ENCODE data around the gene MUCL3.

Gene MUCL3

DNA sequence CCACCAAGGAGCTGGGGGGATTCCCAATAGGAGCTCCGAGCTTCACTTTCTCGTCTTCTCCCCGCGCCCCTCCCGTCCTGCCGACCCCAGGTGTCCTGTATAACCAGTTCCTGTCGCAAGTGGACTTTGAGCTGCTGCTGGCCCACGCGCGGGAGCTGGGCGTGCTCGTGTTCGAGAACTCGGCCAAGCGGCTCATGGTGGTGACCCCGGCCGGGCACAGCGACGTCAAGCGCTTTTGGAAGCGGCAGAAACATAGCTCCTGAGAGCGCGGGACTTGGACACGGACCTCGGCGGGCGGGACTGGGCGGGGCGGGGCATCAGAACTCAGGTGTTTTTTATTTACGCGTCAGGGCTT lies 27.1 kb upstream of the MUCL3 start:
- TF ChIP-seq BACH2 (CRISPR knock-in tag; IDR thresholded peaks at IDR 0.05; ENCODE audit: borderline replicate concordance) (no peak), ZFP30 (CRISPR knock-in tag; IDR thresholded peaks at IDR 0.05) (no peak), RARB (CRISPR knock-in tag; IDR thresholded peaks at IDR 0.05) (no peak), GLIS3 (CRISPR knock-in tag; IDR thresholded peaks at IDR 0.05) (no peak), ARNTL (CRISPR knock-in tag; IDR thresholded peaks at IDR 0.05; ENCODE audit: borderline replicate concordance, low read depth) (no peak), ZC3H10 (CRISPR knock-in tag; IDR thresholded peaks at IDR 0.05) (no peak), ZFP3 (CRISPR knock-in tag; IDR thresholded peaks at IDR 0.05) (no peak), TCF4 (CRISPR knock-in tag; IDR thresholded peaks at IDR 0.05; ENCODE audit: borderline replicate concordance) (no peak), ZNF8 (CRISPR knock-in tag; IDR thresholded peaks at IDR 0.05) (no peak), ZNF70 (CRISPR knock-in tag; IDR thresholded peaks at IDR 0.05) (no peak), CSDC2 (CRISPR knock-in tag; IDR thresholded peaks at IDR 0.05) (no peak), ZNF565 (CRISPR knock-in tag; conservative IDR thresholded peaks at IDR 0.05; ENCODE audit: low read depth) (no peak), PPARA (CRISPR knock-in tag; IDR thresholded peaks at IDR 0.05; ENCODE audit: borderline replicate concordance) (no peak), OSR1 (CRISPR knock-in tag; IDR thresholded peaks at IDR 0.05) (no peak), ISL1 (CRISPR knock-in tag; IDR thresholded peaks at IDR 0.05) (no peak)
- TF ChIP-seq, protein P1, sequence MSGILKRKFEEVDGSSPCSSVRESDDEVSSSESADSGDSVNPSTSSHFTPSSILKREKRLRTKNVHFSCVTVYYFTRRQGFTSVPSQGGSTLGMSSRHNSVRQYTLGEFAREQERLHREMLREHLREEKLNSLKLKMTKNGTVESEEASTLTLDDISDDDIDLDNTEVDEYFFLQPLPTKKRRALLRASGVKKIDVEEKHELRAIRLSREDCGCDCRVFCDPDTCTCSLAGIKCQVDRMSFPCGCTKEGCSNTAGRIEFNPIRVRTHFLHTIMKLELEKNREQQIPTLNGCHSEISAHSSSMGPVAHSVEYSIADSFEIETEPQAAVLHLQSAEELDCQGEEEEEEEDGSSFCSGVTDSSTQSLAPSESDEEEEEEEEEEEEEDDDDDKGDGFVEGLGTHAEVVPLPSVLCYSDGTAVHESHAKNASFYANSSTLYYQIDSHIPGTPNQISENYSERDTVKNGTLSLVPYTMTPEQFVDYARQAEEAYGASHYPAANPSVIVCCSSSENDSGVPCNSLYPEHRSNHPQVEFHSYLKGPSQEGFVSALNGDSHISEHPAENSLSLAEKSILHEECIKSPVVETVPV (CRISPR knock-in tag; IDR thresholded peaks at IDR 0.05) = no peak
- TF ChIP-seq, protein P2, sequence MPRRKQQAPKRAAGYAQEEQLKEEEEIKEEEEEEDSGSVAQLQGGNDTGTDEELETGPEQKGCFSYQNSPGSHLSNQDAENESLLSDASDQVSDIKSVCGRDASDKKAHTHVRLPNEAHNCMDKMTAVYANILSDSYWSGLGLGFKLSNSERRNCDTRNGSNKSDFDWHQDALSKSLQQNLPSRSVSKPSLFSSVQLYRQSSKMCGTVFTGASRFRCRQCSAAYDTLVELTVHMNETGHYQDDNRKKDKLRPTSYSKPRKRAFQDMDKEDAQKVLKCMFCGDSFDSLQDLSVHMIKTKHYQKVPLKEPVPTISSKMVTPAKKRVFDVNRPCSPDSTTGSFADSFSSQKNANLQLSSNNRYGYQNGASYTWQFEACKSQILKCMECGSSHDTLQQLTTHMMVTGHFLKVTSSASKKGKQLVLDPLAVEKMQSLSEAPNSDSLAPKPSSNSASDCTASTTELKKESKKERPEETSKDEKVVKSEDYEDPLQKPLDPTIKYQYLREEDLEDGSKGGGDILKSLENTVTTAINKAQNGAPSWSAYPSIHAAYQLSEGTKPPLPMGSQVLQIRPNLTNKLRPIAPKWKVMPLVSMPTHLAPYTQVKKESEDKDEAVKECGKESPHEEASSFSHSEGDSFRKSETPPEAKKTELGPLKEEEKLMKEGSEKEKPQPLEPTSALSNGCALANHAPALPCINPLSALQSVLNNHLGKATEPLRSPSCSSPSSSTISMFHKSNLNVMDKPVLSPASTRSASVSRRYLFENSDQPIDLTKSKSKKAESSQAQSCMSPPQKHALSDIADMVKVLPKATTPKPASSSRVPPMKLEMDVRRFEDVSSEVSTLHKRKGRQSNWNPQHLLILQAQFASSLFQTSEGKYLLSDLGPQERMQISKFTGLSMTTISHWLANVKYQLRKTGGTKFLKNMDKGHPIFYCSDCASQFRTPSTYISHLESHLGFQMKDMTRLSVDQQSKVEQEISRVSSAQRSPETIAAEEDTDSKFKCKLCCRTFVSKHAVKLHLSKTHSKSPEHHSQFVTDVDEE (CRISPR knock-in tag; IDR thresholded peaks at IDR 0.05) = no peak
- TF ChIP-seq, protein P3, sequence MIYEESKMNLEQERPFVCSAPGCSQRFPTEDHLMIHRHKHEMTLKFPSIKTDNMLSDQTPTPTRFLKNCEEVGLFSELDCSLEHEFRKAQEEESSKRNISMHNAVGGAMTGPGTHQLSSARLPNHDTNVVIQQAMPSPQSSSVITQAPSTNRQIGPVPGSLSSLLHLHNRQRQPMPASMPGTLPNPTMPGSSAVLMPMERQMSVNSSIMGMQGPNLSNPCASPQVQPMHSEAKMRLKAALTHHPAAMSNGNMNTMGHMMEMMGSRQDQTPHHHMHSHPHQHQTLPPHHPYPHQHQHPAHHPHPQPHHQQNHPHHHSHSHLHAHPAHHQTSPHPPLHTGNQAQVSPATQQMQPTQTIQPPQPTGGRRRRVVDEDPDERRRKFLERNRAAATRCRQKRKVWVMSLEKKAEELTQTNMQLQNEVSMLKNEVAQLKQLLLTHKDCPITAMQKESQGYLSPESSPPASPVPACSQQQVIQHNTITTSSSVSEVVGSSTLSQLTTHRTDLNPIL (CRISPR knock-in tag; IDR thresholded peaks at IDR 0.05; ENCODE audit: low read depth) = no peak
- TF ChIP-seq, protein P4, sequence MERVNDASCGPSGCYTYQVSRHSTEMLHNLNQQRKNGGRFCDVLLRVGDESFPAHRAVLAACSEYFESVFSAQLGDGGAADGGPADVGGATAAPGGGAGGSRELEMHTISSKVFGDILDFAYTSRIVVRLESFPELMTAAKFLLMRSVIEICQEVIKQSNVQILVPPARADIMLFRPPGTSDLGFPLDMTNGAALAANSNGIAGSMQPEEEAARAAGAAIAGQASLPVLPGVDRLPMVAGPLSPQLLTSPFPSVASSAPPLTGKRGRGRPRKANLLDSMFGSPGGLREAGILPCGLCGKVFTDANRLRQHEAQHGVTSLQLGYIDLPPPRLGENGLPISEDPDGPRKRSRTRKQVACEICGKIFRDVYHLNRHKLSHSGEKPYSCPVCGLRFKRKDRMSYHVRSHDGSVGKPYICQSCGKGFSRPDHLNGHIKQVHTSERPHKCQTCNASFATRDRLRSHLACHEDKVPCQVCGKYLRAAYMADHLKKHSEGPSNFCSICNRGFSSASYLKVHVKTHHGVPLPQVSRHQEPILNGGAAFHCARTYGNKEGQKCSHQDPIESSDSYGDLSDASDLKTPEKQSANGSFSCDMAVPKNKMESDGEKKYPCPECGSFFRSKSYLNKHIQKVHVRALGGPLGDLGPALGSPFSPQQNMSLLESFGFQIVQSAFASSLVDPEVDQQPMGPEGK (CRISPR knock-in tag; IDR thresholded peaks at IDR 0.05; ENCODE audit: borderline replicate concordance) = no peak
- TF ChIP-seq, protein P5, sequence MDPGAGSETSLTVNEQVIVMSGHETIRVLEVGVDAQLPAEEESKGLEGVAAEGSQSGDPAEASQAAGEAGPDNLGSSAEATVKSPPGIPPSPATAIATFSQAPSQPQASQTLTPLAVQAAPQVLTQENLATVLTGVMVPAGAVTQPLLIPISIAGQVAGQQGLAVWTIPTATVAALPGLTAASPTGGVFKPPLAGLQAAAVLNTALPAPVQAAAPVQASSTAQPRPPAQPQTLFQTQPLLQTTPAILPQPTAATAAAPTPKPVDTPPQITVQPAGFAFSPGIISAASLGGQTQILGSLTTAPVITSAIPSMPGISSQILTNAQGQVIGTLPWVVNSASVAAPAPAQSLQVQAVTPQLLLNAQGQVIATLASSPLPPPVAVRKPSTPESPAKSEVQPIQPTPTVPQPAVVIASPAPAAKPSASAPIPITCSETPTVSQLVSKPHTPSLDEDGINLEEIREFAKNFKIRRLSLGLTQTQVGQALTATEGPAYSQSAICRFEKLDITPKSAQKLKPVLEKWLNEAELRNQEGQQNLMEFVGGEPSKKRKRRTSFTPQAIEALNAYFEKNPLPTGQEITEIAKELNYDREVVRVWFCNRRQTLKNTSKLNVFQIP (CRISPR knock-in tag; IDR thresholded peaks at IDR 0.05; ENCODE audit: borderline replicate concordance, low read depth) = no peak
- ATAC-seq = no peak

DNA sequence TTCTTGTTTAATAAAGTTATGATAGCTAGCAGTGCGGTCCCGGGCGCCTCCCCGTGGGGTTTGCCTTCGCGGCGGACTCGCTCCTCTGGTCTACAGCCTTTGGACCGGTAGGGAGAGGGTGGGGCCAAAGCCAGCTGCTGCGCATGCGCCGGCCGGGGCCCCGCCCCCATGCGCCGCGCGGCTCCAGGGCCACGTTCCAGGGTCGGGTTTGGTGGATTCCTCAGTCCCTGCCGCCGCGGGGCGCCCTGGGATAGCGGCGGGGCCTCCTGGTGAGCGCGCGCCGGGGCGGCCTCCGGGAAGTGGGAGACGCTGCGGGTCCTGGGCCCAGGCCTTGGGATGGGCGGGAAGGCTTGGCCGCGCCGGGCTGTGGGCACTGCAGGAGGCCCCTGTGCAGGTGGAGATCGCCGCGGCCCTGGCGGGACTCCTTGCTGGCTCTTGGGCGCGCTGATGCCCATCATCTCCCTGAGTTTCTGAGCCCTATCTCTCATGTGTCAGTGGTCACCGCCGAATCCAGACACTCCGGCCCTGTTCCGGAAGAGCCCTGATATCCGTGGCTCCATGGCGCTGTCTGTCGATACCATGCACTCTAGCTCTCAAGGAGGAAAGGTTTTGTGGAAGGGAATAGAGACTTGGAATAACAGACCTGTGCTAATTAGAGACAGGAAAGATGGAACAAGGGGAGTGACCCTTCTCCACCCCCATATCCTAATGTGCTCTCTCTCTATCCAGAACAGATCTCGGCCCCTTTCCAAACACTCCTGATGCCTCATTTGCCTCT lies 26.5 kb upstream of the MUCL3 start, which contains the start of gene VARS2:
TSS of gene VARS2 (plus strand) at position 163 of the 778 bp plus-strand sequence. CDS start at position 762, 599 bp downstream.
- TF ChIP-seq, protein P2 (CRISPR knock-in tag; IDR thresholded peaks at IDR 0.05) = peak; percentile 55; the same call in 1 of the 2 replicates
- no peak for TF ChIP-seq ARNTL (CRISPR knock-in tag; IDR thresholded peaks at IDR 0.05; ENCODE audit: borderline replicate concordance, low read depth)
- TF ChIP-seq CSDC2 (CRISPR knock-in tag; IDR thresholded peaks at IDR 0.05) = no peak
- TF ChIP-seq, protein P4 (CRISPR knock-in tag; IDR thresholded peaks at IDR 0.05; ENCODE audit: borderline replicate concordance) = no peak
- no peak for TF ChIP-seq ZNF565 (CRISPR knock-in tag; conservative IDR thresholded peaks at IDR 0.05; ENCODE audit: low read depth)
- TF ChIP-seq RARB (CRISPR knock-in tag; IDR thresholded peaks at IDR 0.05) = no peak
- TF ChIP-seq, protein P5 (CRISPR knock-in tag; IDR thresholded peaks at IDR 0.05; ENCODE audit: borderline replicate concordance, low read depth) = no peak
- TF ChIP-seq ISL1 (CRISPR knock-in tag; IDR thresholded peaks at IDR 0.05) = no peak
- 0 out of 2 replicates have a peak, but pooled peaks have one; percentile 17 for TF ChIP-seq ZFP3 (CRISPR knock-in tag; IDR thresholded peaks at IDR 0.05)
- TF ChIP-seq ESRRG (CRISPR knock-in tag; IDR thresholded peaks at IDR 0.05) = 0 out of 2 replicates have a peak, but pooled peaks have one; percentile 55
- TF ChIP-seq ZFP30 (CRISPR knock-in tag; IDR thresholded peaks at IDR 0.05) = no peak
- ATAC-seq = peak; percentile 93

All from SK-N-SH treated with all-trans-retinoic acid at 6 μM for 48 hours (cell line).